Measurements from ENCODE around the gene PRL.

DNA sequence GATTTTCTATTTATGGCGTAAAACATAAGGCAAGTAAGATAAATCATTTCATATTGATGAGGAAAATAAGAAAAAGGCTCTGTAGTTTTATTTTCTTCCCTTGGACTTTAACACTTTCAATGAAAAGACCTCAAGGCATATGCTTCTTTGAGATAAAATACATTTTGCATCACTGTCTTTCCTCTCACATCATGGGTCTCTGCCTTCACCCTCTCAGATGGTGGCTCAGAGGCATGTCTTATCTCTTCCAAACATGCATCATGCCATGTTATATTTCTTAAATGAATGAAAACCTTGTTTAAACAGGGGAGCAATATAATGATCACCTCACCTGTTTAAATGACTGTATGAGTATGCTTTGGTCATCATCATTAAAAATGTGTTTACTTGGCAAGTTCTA lies 59.3 kb downstream of the PRL start:
- no peak for TF ChIP-seq POLR2A (IDR thresholded peaks at IDR 0.05)
- TF ChIP-seq, protein P1, sequence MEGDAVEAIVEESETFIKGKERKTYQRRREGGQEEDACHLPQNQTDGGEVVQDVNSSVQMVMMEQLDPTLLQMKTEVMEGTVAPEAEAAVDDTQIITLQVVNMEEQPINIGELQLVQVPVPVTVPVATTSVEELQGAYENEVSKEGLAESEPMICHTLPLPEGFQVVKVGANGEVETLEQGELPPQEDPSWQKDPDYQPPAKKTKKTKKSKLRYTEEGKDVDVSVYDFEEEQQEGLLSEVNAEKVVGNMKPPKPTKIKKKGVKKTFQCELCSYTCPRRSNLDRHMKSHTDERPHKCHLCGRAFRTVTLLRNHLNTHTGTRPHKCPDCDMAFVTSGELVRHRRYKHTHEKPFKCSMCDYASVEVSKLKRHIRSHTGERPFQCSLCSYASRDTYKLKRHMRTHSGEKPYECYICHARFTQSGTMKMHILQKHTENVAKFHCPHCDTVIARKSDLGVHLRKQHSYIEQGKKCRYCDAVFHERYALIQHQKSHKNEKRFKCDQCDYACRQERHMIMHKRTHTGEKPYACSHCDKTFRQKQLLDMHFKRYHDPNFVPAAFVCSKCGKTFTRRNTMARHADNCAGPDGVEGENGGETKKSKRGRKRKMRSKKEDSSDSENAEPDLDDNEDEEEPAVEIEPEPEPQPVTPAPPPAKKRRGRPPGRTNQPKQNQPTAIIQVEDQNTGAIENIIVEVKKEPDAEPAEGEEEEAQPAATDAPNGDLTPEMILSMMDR (IDR thresholded peaks at IDR 0.05) = no peak

All from heart left ventricle (tissue), 13 donors.